GM18861 (cell line): ENCODE data around the gene RBM6.

ENCODE experiments used
- ATAC-seq: cut with Tn5 transposase; IDR thresholded peaks from one replicate; pipeline ENCODE4 v1.9.1; 2021; ENCODE audit not compliant: unreplicated experiment

The RBM6 gene

GRCh38 chr3:50088725-50089608 lies 149.0 kb downstream of the RBM6 start, which contains the start of gene RBM5:
Gene RBM5 (plus strand): TSS chr3:50088919. CDS start chr3:50090435, 1,516 bp downstream.
- ATAC-seq = peak; percentile 94

- no peak for ATAC-seq
Observed at GRCh38 chr3:50089609-50089945, 149.6 kb downstream of the RBM6 start.

DNA sequence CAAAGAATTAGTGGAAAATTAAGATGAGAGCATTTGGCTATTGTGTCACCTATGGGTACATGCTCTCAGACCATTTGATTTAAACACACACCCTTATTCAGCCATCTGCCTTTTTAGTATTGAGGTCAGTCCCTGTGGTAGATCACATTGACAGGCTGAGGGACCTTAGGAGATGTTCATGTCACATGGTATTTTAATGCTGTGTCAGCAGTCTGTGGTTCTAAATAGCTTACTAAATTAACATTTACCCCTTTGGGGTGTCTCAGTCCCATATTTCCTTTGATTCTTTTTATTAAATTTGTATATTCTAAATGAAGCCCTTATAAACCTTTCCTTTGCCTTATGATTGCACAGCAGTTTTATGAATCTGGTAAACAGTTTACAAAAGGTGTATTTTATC lies 151.0 kb downstream of the RBM6 start:
- no peak for ATAC-seq

DNA sequence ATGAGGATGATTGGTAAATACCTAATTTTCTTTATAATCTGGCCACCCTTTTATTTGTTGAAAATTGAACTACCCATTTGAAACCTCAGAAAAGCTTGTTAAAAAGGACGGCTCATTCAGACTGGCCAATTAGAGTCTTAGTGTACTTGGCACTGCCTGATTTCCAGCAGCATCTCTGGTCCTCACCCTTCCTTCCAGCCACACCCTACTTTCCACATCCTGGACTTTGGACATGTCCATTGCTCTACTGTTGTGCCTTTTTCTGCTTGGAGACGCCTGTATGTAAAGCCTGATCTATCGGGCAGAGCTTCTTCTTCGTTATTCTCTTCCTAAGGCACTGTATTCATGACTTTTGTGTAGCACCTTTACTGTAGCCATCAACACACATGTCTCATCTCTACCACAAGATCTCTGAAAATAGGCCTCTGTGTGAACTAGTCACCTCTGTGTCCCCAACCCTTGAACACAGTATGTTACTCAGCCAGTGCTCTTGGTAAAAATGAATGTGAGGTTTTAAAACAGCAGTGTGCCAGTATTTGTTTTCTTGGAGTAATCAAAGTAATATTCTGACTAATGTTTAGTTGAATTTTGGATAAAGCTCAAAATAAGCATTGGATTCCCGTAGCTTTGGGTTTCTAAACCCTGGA lies 155.5 kb downstream of the RBM6 start:
- ATAC-seq = no peak

DNA sequence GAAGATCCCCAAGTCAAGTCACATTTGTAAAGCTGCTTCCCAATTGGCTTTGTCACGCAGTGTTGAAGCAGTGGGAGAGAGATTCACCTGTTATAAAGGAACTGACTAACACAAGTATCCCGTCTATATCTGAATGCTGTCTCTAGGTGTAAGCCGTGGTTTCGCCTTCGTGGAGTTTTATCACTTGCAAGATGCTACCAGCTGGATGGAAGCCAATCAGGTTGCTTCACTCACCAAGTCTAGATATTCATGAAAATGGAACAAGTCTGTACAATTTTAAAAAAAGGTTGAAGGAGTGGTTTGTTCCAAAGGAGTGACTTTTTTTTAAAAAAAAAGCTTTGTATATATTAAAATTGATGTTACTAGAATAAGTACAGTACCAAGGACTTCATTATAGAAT lies 160.4 kb downstream of the RBM6 start:
- no peak for ATAC-seq

GRCh38 chr3:50100956-50101845 lies 161.3 kb downstream of the RBM6 start:
- no peak for ATAC-seq

DNA sequence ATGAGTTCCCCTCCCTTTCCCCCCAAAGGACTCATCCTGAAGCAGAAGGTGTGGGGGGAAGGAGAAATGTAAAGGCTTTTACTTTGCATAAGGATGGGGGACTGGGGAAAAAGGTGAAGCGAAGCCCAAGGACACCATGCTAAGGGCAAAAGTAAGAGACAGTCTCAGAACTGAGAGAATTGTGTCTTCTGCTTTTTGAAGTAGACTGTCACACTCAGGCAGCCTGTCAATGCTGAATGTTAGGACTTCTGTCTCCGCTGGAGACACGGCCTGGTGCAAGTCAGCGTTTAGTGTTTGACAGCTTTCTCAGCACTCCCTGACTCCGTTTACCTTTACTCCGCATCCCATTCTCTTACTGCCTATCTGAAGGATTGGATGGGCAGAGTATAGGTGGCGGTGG lies 162.6 kb downstream of the RBM6 start:
- ATAC-seq = no peak

- ATAC-seq = no peak
Observed at GRCh38 chr3:50111757-50112156, 171.8 kb downstream of the RBM6 start.

DNA sequence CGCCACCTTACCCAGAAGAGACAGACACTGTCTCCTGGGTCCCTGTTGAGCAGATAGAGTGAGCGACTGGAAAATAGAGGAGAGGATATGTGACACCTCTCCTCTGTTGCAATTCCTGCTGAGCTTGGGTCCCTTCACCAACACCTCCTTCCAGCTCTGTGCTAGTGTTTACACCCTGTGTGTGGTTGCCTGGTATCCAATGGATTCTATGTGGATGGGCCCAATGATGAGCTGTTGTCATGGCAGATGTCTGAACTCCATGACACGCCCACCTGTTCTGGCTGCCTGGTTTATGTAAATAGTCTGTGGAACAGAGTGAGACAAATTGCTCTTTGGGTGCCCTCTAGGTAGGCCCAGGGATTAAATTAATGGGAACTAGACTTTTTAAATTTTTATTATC lies 172.5 kb downstream of the RBM6 start:
- no peak for ATAC-seq

- no peak for ATAC-seq
Observed at GRCh38 chr3:50117120-50117519, 177.2 kb downstream of the RBM6 start.

DNA sequence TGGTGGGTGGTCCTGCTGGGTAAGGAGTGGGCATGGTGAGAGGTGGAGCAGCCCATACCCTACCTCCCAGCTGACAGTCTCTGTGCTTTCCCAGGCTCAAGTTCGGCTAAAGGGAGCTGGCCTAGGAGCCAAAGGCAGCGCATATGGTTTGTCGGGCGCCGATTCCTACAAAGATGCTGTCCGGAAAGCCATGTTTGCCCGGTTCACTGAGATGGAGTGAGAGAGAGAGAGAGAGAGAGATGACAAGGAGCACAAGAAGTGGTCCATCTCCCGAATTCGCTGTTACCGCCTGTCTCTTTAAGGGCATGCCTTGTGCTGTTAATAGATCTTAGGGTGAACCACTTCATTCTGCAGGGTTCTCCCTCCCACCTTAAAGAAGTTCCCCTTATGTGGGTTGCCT lies 178.3 kb downstream of the RBM6 start:
- ATAC-seq = no peak

GRCh38 chr3:50119786-50120185 lies 179.8 kb downstream of the RBM6 start:
- no peak for ATAC-seq

- ATAC-seq = no peak
Observed at GRCh38 chr3:50120364-50121071, 180.6 kb downstream of the RBM6 start.

GRCh38 chr3:50121072-50122032 lies 181.4 kb downstream of the RBM6 start:
- ATAC-seq = no peak

- ATAC-seq = no peak
Observed at GRCh38 chr3:50122071-50122470, 182.1 kb downstream of the RBM6 start.

GRCh38 chr3:50122661-50123391 lies 182.9 kb downstream of the RBM6 start:
- no peak for ATAC-seq

GRCh38 chr3:50123394-50124051 lies 183.6 kb downstream of the RBM6 start:
- ATAC-seq = no peak

GRCh38 chr3:50124052-50124799 lies 184.3 kb downstream of the RBM6 start:
- no peak for ATAC-seq
